NCI-H2029 treated with DMSO at 0.1 percent for 48 hours (cell line): ENCODE measurements around the gene MYO9A.

Experiments used
- DNase-seq: peaks from one replicate; lab custom pipeline; 2025; lab: John Stamatoyannopoulos, UW

Gene MYO9A

DNA sequence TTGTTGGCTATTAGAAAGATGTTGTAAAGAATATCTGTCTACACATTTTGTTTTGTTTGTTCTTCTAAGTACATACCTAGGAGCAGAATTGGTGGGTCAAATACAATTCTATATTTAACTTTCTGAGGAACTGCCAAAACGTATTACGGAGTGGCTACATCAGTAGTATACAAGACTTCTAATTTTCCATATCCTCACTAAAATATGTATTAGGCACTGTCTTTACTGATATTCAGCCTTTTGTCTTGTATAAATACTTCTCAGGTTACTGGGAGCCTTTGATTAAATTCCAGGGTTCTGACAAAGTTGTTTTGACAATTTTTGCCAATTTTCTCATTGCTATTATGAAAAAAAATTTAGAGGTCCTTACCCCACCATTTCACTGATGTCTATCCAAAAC is 160.9 kb downstream of the MYO9A start:
- DNase-seq = no peak

GRCh38 chr15:71951134-71951533 is 166.8 kb downstream of the MYO9A start:
- DNase-seq = no peak

- no peak for DNase-seq
Observed at GRCh38 chr15:71945012-71945411, 172.9 kb downstream of the MYO9A start.

DNA sequence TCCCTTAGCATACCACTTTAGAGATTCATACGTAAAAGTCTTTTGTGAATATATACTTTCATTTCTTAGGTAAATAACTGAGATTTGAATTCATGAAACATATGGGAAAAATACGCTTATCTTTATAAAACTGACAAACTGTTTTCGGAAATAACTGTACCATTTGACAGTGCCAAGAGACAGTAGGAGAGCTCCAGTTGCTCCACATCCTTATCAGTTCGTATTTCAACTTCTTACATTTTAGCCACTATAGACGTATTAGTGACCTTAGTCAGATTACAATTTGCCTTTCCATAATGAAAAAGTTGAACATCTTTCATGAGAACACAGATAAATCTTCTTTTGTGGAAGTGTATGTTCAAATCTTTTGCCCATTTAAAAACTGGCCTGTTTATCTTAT is 174.1 kb downstream of the MYO9A start:
- no peak for DNase-seq

GRCh38 chr15:71939981-71940588 is 177.9 kb downstream of the MYO9A start:
- no peak for DNase-seq

- no peak for DNase-seq
Observed at GRCh38 chr15:71937650-71938311, 180.2 kb downstream of the MYO9A start.

DNA sequence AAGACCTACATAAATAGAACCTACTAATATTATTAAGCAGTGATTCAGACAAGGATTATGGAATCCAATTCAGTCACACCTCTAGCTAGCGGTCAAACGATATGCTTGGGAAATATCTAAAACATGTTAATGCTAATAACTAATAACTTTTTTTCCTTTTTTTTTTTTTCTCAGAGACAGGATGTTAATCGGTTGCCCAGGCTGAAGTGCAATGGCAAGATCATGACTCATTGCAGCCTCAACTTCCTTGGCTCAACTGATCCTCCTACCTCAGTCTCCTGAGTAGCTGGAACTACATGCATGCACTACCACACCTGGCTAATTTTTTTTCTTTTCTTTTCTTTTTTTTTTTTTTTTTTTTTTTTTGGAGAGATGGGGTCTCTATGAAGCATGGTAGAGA is 183.5 kb downstream of the MYO9A start:
- DNase-seq = no peak

GRCh38 chr15:71932689-71933088 is 185.3 kb downstream of the MYO9A start:
- no peak for DNase-seq

GRCh38 chr15:71931261-71931660 is 186.7 kb downstream of the MYO9A start:
- DNase-seq = no peak

GRCh38 chr15:71925145-71925544 is 192.8 kb downstream of the MYO9A start:
- no peak for DNase-seq

DNA sequence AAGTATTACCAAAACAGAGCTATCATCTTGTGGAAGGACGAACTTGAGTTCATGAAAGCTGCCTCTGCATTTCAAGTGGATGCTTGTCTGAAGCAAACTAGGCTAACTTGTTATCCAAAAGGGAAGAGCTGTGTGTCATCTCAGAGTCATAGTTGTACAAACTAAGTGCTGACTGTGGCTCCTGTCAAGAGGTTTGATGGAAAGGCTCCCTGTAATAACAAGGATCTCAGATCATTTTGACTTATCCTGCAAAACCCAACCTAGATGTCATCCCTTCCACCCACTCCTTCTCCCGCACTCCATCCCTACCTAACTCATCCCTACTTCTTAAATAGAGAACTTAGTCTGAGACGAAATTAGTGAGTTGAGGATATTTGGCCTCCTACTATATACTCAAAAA is 196.8 kb downstream of the MYO9A start:
- DNase-seq = no peak

GRCh38 chr15:71920573-71920972 is 197.4 kb downstream of the MYO9A start:
- no peak for DNase-seq

DNA sequence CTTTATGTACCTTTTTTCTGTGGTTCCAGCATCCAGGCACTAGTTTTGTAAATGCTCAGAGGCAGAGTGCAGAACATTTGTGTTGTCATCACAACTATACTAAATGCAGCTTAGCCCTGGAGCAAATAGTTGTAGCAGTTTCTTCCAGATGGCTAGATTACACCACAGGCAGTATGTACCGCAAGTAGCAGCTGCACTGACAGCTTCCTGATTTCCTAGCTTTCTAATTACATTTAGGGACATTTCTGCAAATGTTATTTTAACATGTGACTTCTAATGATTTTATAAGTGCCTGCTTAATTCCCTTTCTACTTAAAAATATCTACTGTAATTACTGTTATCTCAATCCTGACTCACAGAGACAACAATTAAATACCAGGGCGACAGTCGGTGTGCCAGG is 201.1 kb downstream of the MYO9A start:
- DNase-seq = no peak

GRCh38 chr15:71914092-71914491 is 203.9 kb downstream of the MYO9A start:
- no peak for DNase-seq

DNA sequence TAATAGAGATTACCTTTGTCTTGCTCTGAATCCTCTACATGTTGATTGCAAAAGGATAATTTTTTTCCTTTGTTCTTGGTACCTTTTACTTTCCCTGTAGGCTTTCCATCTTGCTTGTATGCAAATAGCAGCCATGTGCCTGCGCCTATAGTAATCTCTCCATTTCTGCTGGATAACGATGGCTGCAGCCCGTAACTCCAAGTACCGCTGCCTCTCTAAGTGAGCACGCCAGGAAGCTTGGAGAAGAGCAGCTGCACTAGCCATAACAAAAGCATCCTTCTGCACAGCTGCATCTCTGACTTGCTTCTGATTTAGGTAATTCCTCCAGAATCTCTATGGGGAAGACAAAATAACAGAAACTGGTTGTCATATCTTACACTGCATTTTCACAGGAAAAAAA is 218.3 kb downstream of the MYO9A start:
- DNase-seq = no peak

DNA sequence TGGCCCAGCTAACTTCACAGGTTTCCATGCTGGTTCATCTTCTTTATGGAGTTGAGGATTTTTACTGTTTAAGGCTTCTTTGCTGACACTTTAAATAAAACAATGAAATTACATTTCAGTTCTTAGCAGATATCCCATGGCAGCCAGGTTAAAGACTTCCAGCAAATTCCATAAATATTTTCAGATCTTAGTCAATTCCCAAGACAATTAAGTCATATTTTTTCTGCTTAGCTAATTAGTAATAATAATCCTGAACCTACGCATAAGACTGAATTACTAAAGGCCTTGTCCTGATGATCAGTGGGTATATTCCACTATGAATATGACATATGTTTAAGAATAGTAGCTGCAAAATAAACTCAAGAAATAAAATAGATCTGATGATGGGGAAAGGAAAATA is 224.3 kb downstream of the MYO9A start:
- DNase-seq = no peak

DNA sequence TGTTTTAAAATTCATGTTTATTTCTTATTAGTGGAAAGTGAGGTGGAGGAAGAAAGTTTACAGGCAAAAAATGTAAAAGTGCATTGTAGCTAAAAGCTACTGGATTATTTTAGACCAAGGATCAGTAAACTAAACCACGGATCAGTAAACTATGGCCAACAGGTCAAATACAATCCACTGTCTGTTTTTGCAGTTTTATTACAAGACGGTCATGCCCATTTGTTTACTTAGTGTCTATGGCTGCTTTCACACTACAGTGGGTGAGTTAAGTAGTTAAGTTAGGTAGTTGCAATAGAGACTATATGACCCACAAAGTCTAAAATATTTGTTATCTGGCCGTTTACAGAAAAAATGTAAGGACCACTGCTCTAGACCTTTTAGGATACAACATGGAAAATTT is 225.6 kb downstream of the MYO9A start:
- no peak for DNase-seq

- DNase-seq = no peak
Observed at GRCh38 chr15:71891026-71891425, 226.9 kb downstream of the MYO9A start.

GRCh38 chr15:71889947-71890346 is 228.0 kb downstream of the MYO9A start:
- no peak for DNase-seq

GRCh38 chr15:71889385-71889784 is 228.6 kb downstream of the MYO9A start:
- DNase-seq = no peak

DNA sequence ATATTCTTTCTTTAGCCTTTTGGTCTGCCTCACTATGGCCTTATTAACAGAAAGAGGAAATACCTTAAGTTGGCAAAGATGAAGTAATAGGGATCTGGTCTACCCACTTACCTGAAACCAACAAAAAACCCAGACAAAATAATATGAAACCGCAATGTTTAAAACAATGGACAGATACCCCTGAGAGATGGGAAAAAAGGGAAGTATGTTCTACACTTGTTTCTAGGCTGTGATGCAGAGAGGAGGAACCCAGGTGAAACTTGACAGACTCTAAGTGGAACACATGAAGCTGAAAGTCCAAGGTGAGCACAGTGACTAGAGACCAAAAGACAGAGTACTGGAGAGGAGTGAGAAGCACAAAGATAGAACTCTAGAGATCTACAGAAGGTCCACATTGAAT is 229.2 kb downstream of the MYO9A start:
- no peak for DNase-seq

DNA sequence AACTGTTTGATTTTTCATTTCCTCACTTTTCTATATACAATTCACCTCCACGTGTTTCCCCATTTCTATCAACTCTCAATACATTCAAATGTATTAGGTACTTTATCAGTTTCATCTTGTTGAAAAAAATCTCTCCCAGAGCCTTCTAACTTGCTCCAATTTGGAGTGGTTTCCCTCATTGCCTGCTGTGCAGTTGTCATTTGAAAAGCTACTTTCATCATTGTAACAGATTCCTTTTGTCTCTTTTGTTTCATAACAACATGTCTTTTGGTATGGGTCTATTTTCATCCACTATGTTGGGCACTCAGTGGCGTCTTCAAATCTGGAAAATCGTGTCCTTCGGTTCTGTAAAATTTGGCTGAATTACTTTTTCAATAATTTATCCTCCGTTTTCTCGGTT is 232.6 kb downstream of the MYO9A start:
- no peak for DNase-seq

- no peak for DNase-seq
Observed at GRCh38 chr15:71883447-71883846, 234.5 kb downstream of the MYO9A start.

GRCh38 chr15:71880276-71880675 is 237.7 kb downstream of the MYO9A start:
- no peak for DNase-seq
